K562 (cell line): ENCODE data around the gene USP43. TPM values are rescaled to one million over a fixed set of nuclear protein-coding genes. Genes with fewer than 3 reads are reported as not detected.
A peak's percentile ranks its signal among the peaks of the same experiment; 100 is the strongest.

Source experiments
- ATAC-seq: fragments of 200-7000 bp; cut with Tn5 transposase; 3 replicates; pipeline ENCODE4 v1.9.1; 2020; ENCODE audit warnings: moderate library complexity
- BruUV-seq: library from RNA; stranded (reverse); fragments of 400-500 nt; replicated peaks from 2 replicates; lab custom pipeline; 2021; lab: Mats Ljungman, UMichigan
- CTCF ChIA-PET: fragments of 300-600 bp; formaldehyde crosslinking; extraction: SDS; loops from one replicate; lab custom pipeline; 2021; ENCODE audit warnings: low intra/inter-chr PET ratio; lab: Yijun Ruan, JAX
- POLR2A ChIA-PET: fragments of 300-600, 350-650 bp; sonication (Branson Sonifier 250); formaldehyde crosslinking; extraction: SDS; loops from one replicate; lab custom pipeline; 2021; ENCODE audit warnings: antibody characterized with exemption, inconsistent platforms; lab: Yijun Ruan, JAX
- DNase-seq, 4 experiments: peaks; one replicate each; pipeline versions ENCODE4 v3.0.0 to v3.0.0-alpha.2; 2011 to 2018; ENCODE audit warnings: low spot score in 3 of 4, mixed read lengths in 3 of 4; ENCODE audit errors: extremely low read depth in 1 of 4
- FAIRE-seq: peaks from 2 replicates; lab custom pipeline; 2011; peaks lifted over from hg19 to GRCh38; lab: Jason Lieb, UNC
- H2AFZ ChIP-seq: 2 replicates; pipeline ENCODE4 v1.6.0; 2011; ENCODE audit warnings: low read depth, low read length, control low read depth, inconsistent platforms
- H3K27ac ChIP-seq: fragments of 200-600 bp; 3 replicates; pipeline ENCODE4 v1.8.0; 2011; ENCODE audit warnings: low read depth, mild to moderate bottlenecking, control low read depth, inconsistent platforms, low read length, moderate library complexity, mixed read lengths; ENCODE audit errors: extremely low read depth
- H3K27me3 ChIP-seq, 2 experiments: fragments of 300-600 bp in 1 of 2; 2 replicates in 1 of 2; 3 replicates in 1 of 2; pipeline versions ENCODE4 v1.6.0 to v1.8.0; 2011; ENCODE audit warnings: inconsistent platforms in 2 of 2, low read length in 2 of 2, mild to moderate bottlenecking in 1 of 2, mixed read lengths in 1 of 2, moderate library complexity in 1 of 2; ENCODE audit not compliant: control insufficient read depth in 2 of 2, insufficient read depth in 2 of 2
- H3K36me3 ChIP-seq: fragments of 300-600 bp; 3 replicates; pipeline ENCODE4 v1.8.0; 2011; ENCODE audit warnings: mild to moderate bottlenecking, low read length, inconsistent platforms; ENCODE audit not compliant: control insufficient read depth, insufficient read depth
- H3K4me1 ChIP-seq, 2 experiments: fragments of 200-600 bp in 1 of 2; replicated peaks in 1 of 2; 2 replicates in 1 of 2; 3 replicates in 1 of 2; pipeline versions ENCODE4 v1.5.1 to v1.8.0; 2011; ENCODE audit warnings: inconsistent platforms in 2 of 2, low read length in 2 of 2, mild to moderate bottlenecking in 1 of 2, mixed read lengths in 1 of 2, moderate library complexity in 1 of 2; ENCODE audit not compliant: control insufficient read depth in 2 of 2, insufficient read depth in 2 of 2
- H3K4me2 ChIP-seq: 2 replicates; pipeline ENCODE4 v1.6.1; 2011; ENCODE audit warnings: low read length, control low read depth, inconsistent platforms, mixed read lengths; ENCODE audit not compliant: insufficient read depth
- H3K4me3 ChIP-seq: fragments of 200-600 bp; sonication (generic), shearing (Covaris generic); 2 replicates; pipeline ENCODE4 v1.5.1; 2016; ENCODE audit warnings: control low read depth, inconsistent platforms
- H3K79me2 ChIP-seq: fragments of 200-600 bp; 3 replicates; pipeline ENCODE4 v1.8.0; 2011; ENCODE audit warnings: low read length, inconsistent platforms; ENCODE audit not compliant: control insufficient read depth, insufficient read depth
- H3K9ac ChIP-seq, 2 experiments: 2 replicates each; pipeline versions ENCODE4 v1.6.0 to v1.6.1; 2011; ENCODE audit warnings: low read depth in 2 of 2, low read length in 2 of 2, control low read depth in 1 of 2, inconsistent platforms in 1 of 2, mild to moderate bottlenecking in 1 of 2, mixed read lengths in 1 of 2; ENCODE audit not compliant: insufficient read depth in 1 of 2
- H3K9me1 ChIP-seq: one replicate; pipeline ENCODE4 v1.6.0; 2011; ENCODE audit warnings: inconsistent platforms, mild to moderate bottlenecking, low read length, moderate library complexity; ENCODE audit not compliant: control insufficient read depth, insufficient read depth
- H3K9me3 ChIP-seq: replicated peaks from 2 replicates; pipeline ENCODE4 v1.5.1; 2011; ENCODE audit warnings: low read depth, low read length, inconsistent platforms; ENCODE audit not compliant: control insufficient read depth, insufficient read depth
- H4K20me1 ChIP-seq: replicated peaks from 2 replicates; pipeline ENCODE4 v1.6.1; 2011; ENCODE audit warnings: low read length, inconsistent platforms, mixed read lengths; ENCODE audit not compliant: control insufficient read depth, insufficient read depth
- CEBPB ChIP-seq: fragments of 450-650 bp; IDR thresholded peaks from 2 replicates; pipeline ENCODE4 v1.6.1; 2016; ENCODE audit warnings: missing genetic modification characterization, missing compliant biosample characterization
- CEBPG ChIP-seq, 3 experiments: fragments of 200-800 bp in 1 of 3; sonication (Bioruptor generic) in 1 of 3; sonication (generic) in 1 of 3; formaldehyde crosslinking in 1 of 3; IDR thresholded peaks in 2 of 3; conservative IDR thresholded peaks in 1 of 3; 2 replicates each; pipeline versions ENCODE4 v1.6.1 to v1.8.0; 2016 to 2022; ENCODE audit warnings: missing compliant biosample characterization in 2 of 3, missing genetic modification characterization in 2 of 3, mild to moderate bottlenecking in 1 of 3, missing genetic modification reagents in 1 of 3
- NR3C1 ChIP-seq: sonication (generic); formaldehyde crosslinking; IDR thresholded peaks from 2 replicates; pipeline ENCODE4 v1.8.1; 2022; ENCODE audit warnings: missing genetic modification reagents
- SRSF3 ChIP-seq: fragments of 200-400 bp; formaldehyde crosslinking; IDR thresholded peaks from 2 replicates; pipeline ENCODE4 v1.6.1; 2016; ENCODE audit warnings: mild to moderate bottlenecking, low read length, moderate library complexity; ENCODE audit not compliant: insufficient read depth
- WGBS: fragments of 100-300 bp; shearing (Covaris generic); methylation state at CpG from one replicate; pipeline ENCODE4 v1.1.6; 2016; ENCODE audit warnings: low coverage, mixed read lengths; ENCODE audit not compliant: insufficient coverage; ENCODE audit errors: missing lambda C conversion rate; 5-methylcytosine and 5-hydroxymethylcytosine counted together
- in situ Hi-C: fragments of 300-500 bp; cut with MboI; formaldehyde crosslinking; loops from 4 replicates; pipeline ENCODE4 v1.15.0; 2018; ENCODE audit warnings: inconsistent platforms, mixed read lengths
- intact Hi-C: fragments of 100-400 bp; cut with micrococcal nuclease; formaldehyde crosslinking; loops from 2 replicates; pipeline ENCODE4 v1.14.2; 2022
- polyA plus RNA-seq, 8 experiments: library from polyadenylated mRNA; depleted of rRNA in 4 of 8; stranded (reverse) in 5 of 8; unstranded in 3 of 8; fragments of >200 nt; fragmentation: Nextera tagmentation in 2 of 8; fragmentation: Illumina TruSeq in 1 of 8; extraction: Ambion mirVana in 2 of 8; extraction: Trizol in 1 of 8; gene quantifications; 2 replicates each; pipeline versions ENCODE4 v1.2.1 to v1.2.3, GENCODE V29; 2011 to 2014; ENCODE audit warnings: inconsistent platforms in 1 of 8, missing spikeins in 1 of 8
- total RNA-seq, 7 experiments: library from RNA; depleted of rRNA in 6 of 7; stranded (reverse); fragments of >200 nt in 6 of 7; fragmentation: Illumina TruSeq in 2 of 7; extraction: Trizol in 2 of 7; gene quantifications; 2 replicates each; pipeline versions ENCODE4 v1.2.1 to v1.2.3, GENCODE V29; 2011 to 2021; ENCODE audit warnings: low replicate concordance in 1 of 7
- TF ChIP-seq, protein P1 (sequence below): IDR thresholded peaks from 2 replicates; pipeline ENCODE4 v1.6.1; 2016; ENCODE audit warnings: missing genetic modification characterization, missing compliant biosample characterization

USP43 gene
- total and polyA plus RNA-seq, 9 of the 15 experiments (the other 6 are each of a cell fraction or from before 2014, with no cell fraction given) = 0.01 to 0.18 (median 0.06) TPM; not detected in 1

DNA sequence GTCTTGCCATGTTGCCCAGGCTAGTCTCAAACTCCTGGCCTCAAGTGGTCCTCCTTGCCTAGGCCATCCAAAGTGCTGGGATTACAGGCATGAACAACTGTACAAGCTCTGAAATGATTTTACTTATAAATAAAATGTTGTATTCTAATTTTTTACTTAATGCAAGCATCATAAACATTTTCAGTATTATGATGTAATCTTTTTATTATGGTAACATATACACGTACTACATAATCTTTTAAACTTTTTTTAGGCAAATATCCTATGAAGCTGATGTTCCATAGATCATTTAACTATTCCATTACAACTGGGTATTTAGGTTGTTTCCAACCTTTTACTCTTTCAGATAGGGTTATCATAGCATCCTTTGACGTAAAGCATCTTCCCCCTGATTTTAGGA lies 33.8 kb upstream of the USP43 start:
- H3K27me3 ChIP-seq = no peaks in the 10 kb centered on the region
- no peak overlapping the region for H3K4me3 ChIP-seq
- no peaks in the 10 kb centered on the region for H3K79me2 ChIP-seq
- no peaks in the 10 kb centered on the region for H3K9me1 ChIP-seq
- ATAC-seq (no peak), DNase-seq (no peak), FAIRE-seq (no peak)
- ChIA-PET POLR2A (no interaction called here), CTCF (no interaction called here)
- H3K36me3 ChIP-seq = no peaks in the 10 kb centered on the region
- no peak overlapping the region for H3K4me2 ChIP-seq
- no peaks in the 10 kb centered on the region for H4K20me1 ChIP-seq
- no peak overlapping the region for H3K9ac ChIP-seq
- H3K27ac ChIP-seq = no peak overlapping the region
- TF ChIP-seq, protein P1, sequence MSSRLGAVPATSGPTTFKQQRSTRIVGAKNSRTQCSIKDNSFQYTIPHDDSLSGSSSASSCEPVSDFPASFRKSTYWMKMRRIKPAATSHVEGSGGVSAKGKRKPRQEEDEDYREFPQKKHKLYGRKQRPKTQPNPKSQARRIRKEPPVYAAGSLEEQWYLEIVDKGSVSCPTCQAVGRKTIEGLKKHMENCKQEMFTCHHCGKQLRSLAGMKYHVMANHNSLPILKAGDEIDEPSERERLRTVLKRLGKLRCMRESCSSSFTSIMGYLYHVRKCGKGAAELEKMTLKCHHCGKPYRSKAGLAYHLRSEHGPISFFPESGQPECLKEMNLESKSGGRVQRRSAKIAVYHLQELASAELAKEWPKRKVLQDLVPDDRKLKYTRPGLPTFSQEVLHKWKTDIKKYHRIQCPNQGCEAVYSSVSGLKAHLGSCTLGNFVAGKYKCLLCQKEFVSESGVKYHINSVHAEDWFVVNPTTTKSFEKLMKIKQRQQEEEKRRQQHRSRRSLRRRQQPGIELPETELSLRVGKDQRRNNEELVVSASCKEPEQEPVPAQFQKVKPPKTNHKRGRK = no peak
- no peak for TF ChIP-seq NR3C1
- H3K9me3 ChIP-seq = no peaks in the 10 kb centered on the region
- intact Hi-C loops (no loop called here), in situ Hi-C loops (no loop called here)
- BruUV-seq = no TSS peak
- no peak overlapping the region for H2AFZ ChIP-seq
- H3K4me1 ChIP-seq = no peaks in the 10 kb centered on the region
- WGBS = 5% methylated on average over 2 of the region's 2 CpGs

DNA sequence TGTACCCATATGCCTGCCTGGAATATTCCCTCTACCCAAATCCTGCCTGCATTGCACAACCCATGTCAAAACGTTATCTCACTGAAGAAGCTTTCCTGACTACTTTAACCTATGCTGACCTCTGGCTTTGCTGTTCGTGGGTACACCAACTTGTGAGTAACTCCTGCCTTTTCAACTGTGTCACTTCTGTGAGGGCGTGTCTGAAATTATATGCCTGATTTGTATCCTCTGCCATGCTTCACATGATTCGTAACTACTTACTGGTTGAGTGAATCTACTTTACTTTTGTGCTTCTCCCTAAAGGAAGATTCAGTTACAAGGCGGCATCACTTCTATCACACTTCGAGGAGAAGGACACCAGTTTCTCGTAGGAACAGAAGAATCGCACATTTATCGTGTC lies 33.3 kb upstream of the USP43 start:
- 1% methylated on average over 9 of the region's 9 CpGs for WGBS
- POLR2A ChIA-PET = no interaction called here
- Histone ChIP-seq H3K79me2 (no peaks in the 10 kb centered on the region), H3K4me1 (no peaks in the 10 kb centered on the region), H3K27me3 (no peaks in the 10 kb centered on the region), H3K9ac (no peak overlapping the region), H3K27ac (no peak overlapping the region), H3K36me3 (no peaks in the 10 kb centered on the region), H3K4me2 (no peak overlapping the region), H2AFZ (no peak overlapping the region), H3K9me1 (no peaks in the 10 kb centered on the region), H3K9me3 (no peaks in the 10 kb centered on the region), H4K20me1 (no peaks in the 10 kb centered on the region), H3K4me3 (no peak overlapping the region)
- FAIRE-seq (no peak), DNase-seq (no peak), ATAC-seq (no peak)
- intact Hi-C loops = no loop called here
- TF ChIP-seq SRSF3 = no peak
- no peak for TF ChIP-seq CEBPG (CRISPR knock-in tag; IDR thresholded peaks at IDR 0.05)
- peak in 1 of 2 experiments; percentile 39; a peak in 1 of 4 replicates for TF ChIP-seq CEBPG (tag; conservative IDR thresholded peaks at IDR 0.05 in 1 of 2, IDR thresholded peaks at IDR 0.05 in 1 of 2)
- TF ChIP-seq CEBPB (tag) = peak; percentile 27; the same call in 1 of the 2 replicates
- CTCF ChIA-PET = no interaction called here
- BruUV-seq = no TSS peak
- in situ Hi-C loops = no loop called here
